DMS79 treated with DMSO at 0.1 percent for 48 hours (cell line): ENCODE results near the gene CORO2A.
"Not testable (repeated sequence)": the region's sequence is repeated elsewhere in the genome, so short reads cannot be mapped to it uniquely, and the experiment has no call there.

Source experiments
- DNase-seq: peaks from one replicate; lab custom pipeline; 2025; lab: John Stamatoyannopoulos, UW

CORO2A gene

DNA sequence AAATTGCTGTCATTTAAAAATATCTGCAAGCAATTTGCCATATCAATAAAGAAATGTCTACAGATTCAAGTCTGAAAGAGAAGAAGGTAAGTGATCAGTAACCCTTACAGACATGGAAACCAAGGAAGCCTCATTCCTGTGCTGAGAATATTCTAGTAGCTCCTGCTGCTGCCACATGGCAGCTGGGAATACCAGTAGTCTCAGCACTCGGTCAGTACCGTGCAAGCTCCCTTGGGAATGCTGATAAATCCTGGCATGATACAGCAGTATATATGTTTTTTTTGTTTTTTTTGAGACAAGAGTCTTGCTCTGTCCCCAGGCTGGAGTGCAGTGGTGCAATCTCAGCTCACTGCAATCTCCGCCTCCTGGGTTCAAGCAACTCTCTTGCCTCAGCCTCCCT is 108.0 kb downstream of the CORO2A start:
- no peak for DNase-seq

DNA sequence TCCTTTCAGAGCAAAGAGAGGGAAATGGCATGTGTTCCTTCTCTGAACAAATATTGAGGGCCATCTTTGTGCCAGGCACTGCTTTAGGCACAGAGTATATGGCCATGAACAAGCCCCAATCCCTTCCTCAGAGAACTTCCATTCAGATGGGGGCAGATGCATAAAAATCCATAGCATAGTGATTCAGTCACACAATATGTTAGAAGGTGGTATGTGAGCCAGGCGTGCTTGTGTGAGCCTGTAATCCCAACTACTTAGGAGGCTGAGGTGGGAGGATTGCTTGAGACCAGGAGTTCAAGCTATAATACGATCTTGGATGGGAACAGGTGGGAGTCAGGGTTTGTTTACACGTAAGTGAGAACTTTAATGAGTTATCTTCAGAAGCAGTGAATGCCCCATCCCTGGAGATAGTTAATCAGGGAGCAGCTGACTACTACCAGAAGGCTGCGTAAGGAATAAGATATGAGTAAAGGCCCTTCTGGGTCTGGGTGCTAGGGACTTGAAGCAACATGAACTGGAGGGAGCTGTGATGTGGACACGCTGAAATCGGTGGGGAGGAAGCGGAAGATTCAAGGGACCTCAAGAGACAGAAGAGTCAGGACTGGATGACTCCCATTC is 108.8 kb downstream of the CORO2A start:
- no peak for DNase-seq

DNA sequence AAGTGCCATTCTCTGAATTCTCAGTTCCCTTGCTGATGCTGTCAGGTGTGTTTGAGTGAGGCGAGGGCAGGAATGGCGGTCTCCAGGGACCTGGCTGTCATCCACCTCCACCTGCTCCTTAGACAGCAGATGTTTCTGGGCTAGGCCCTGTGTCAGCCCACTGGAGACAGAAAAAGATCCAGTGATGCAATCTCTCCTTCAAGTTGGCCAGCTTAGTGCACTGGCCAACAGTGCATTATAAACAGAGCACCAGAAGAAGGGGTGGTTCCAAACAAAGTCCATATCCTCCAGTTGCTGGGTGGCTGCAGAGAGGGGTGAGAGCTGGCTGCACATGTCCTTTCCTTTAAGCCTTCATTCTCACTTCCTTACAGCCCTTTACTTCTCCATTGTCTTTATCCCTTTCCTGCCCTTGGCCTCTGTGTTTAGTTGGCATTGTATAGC is 109.4 kb downstream of the CORO2A start:
- DNase-seq = no peak

DNA sequence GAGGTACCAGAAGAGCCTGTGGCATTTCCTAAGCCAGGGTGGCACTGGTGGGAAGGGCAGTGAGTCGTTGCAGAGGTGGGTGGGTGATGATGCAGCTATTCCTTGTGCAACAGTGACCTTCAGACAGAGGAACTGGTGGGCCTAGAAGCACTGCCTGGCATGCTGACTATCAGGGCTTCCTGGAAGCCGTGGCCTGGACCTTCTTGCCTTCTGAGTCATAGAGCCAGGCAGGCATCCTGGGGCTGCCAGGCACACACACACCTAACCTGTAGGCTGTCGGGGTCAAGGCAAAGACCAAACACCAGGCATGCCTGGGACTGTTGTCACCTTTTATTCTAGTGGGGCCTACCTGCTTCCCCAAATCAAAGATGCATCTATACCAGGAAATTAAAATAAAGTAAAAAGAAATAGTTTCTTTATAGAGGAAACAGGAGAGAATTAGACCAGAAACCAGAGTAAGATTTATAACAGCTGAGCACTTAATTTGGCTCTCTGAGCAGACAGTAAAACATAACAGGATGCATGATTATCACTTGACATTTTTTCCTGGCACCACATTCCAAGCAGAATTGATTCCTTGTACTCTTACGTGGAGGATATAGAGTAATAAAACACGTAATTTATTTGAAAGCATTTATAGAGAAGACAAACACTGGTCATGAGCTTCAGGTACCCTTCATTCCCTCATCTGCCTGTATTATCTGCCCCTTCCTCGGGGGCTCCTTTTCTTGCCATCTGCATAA is 110.8 kb downstream of the CORO2A start:
- DNase-seq = no peak

DNA sequence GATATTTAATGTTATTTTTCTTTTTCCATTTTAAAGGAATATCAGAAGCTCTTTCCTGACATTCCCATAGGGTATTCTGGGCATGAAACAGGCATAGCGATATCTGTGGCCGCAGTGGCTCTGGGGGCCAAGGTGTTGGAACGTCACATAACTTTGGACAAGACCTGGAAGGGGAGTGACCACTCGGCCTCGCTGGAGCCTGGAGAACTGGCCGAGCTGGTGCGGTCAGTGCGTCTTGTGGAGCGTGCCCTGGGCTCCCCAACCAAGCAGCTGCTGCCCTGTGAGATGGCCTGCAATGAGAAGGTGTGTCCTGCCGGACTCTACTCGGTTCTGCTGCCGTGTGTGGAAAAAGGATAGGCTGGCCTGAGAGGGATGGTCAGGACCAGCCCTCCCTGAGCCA is 111.7 kb downstream of the CORO2A start:
- no peak for DNase-seq

DNA sequence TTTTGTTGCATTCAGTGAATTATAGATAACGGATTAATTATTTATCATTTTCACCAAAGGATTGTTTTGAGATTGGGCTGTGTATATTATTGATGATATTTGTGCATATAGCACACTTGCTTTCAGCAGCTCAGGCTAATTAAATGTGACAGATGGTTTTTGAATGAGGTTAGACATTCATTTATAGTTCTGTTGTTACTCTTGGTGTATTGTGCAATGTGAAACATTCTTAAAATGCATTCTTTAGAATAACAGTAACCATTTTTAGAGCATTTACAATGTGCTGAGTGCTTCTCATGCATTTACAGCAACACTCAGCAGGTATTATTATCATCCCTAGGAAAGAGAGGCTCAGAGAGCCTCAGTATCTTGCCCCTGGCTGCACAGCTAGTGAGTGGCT is 112.1 kb downstream of the CORO2A start:
- no peak for DNase-seq

DNA sequence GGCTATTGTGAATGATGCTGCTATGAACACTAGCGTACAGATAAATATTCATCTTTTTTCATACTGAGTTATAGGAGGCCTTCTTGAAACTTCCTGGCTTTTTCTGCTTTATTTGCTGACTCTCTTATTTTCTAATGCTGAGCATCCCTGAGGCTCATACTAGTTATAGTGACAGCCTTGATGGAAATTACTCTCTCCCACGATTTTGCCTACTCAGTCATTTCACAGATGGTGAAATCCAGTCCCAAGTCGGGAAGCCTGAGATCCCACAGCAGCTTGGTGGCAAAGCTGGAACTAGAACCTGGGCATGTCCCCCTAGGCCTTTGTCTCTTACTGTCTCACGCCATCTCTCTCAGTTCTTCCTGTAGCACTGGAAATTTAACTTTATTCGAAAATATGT is 113.5 kb downstream of the CORO2A start:
- DNase-seq = no peak

DNA sequence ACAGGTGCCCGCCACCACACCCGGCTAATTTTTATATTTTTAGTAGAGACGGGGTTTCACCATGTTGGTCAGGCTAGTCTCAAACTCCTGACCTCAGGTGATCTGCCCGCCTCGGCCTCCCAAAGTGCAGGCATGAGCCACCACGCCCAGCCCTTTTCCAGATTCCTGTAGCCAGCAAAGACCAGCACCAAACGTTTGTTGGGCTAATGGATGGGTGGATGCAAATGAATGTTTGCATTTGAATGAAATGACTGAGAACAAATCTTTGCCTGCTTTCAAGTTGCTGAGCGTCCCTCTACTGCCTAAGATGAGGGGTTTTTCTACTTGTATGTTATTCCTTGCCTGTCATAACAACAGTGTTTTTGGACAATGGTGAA is 115.9 kb downstream of the CORO2A start:
- not testable (repeated sequence) for DNase-seq

DNA sequence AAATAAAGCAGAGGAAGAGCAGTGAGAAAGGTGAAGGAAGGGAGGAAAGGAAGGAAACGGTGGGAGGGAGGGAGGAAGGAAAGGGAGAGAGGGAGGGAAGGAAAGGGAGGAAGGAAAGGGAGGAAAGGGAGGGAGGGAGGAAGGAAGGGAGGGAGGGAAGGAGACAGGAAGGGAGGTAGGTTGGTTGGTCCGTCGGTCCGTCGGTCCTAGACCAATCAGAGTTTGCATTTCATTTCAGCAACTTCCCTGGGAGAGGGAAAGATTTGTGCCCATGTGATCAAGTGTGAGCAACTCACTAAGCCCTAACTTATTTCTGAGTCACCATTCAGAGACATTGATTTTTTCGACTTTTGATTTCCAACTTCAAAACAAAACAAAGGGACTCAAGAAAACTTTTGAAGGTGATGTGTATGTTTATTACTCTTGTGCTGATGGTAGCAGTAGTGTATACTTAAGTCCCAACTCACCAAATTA is 117.1 kb downstream of the CORO2A start:
- DNase-seq = no peak

DNA sequence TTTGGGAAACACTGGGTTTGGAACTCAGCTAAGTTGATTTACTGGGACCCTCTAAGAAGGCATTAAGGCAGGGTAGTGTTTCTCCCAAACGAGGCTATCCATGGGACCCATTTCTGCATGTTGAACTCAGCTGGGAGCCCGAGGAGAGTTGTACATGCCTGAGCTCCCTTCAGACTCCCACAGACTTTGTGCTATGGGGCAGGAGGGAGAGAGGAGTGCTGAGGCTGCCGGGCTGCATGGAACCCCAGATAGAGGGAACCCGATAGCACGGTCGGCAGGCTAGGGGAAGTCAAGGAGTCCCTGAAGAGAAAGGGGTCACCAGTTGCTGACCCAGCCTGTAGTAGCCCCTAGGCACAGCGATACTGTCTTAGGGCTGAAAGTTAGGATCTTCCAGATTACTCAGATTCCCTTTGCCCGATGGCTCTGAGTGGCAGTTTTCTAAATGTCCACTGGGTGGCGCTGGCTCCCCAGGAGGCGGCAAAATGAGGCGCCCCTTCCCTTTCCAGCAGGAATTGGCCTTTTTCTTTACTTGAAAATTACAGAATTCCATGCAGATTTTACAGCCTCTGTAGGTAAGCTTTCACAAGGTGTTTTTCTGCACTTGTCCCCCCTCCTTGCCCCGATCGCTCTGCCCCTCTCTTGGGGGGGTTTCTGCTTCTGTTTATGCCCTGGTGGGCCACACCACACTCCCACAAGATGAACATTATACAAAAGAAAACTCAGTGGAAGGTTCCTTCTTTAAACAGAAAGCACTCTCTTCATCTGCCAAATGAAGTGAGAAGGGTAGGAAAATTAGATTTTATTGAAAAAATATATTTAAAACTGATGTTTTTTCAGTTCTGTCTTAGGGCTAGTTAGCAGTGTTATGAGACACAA is 118.1 kb downstream of the CORO2A start:
- peak; percentile 13 for DNase-seq

DNA sequence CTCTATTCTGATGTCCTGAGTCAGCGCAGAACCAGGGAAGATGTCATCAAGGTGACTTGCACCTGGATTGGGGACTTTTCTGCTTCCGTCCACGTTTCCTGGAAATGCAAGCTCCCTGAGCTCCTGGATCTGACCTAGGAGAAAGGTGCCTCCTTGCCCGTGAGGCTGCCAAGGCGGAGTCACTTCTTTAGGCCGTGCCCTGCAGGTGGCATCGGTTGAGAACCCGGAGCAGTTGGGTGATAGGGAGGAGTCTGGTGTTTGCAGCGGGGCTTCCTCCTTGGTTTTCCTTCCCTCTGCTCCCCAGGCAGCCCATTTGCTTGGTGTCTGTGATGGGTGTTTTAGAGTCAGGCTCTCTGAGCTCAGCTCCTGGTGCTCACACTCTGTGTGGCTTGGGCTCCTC is 120.7 kb downstream of the CORO2A start:
- no peak for DNase-seq
